GM12878 (cell line): ENCODE data around the gene TTC22. TPM values are rescaled to one million over a fixed set of nuclear protein-coding genes. Genes with fewer than 3 reads are reported as not detected.

ENCODE experiments used
- ATAC-seq: fragments of 200-7000 bp; cut with Tn5 transposase; 3 replicates; pipeline ENCODE4 v1.9.1; 2020; ENCODE audit warnings: mild to moderate bottlenecking, moderate library complexity
- BruUV-seq: library from RNA; stranded (reverse); fragments of 400-500 nt; replicated peaks from 2 replicates; lab custom pipeline; 2021; lab: Mats Ljungman, UMichigan
- CTCF ChIA-PET: fragments of 300-600 bp; sonication (Branson Sonifier 250); formaldehyde crosslinking; extraction: SDS; loops from one replicate; lab custom pipeline; 2021; ENCODE audit warnings: inconsistent platforms; lab: Yijun Ruan, JAX
- POLR2A ChIA-PET: fragments of 350-600 bp; formaldehyde crosslinking; extraction: SDS; loops from one replicate; lab custom pipeline; 2021; ENCODE audit warnings: inconsistent platforms; lab: Charles Lee
- RAD21 ChIA-PET: fragments of 300-600 bp; sonication (Branson Sonifier 250); formaldehyde crosslinking; loops from one replicate; lab custom pipeline; 2023; ENCODE audit warnings: antibody characterized with exemption; ENCODE audit not compliant: unreplicated experiment; lab: Charles Lee
- SMC1A ChIA-PET: fragments of 300-600 bp; sonication (Branson Sonifier 250); formaldehyde crosslinking; loops from one replicate; lab custom pipeline; 2023; ENCODE audit not compliant: unreplicated experiment, uncharacterized antibody; lab: Charles Lee
- DNase-seq: peaks from one replicate; pipeline ENCODE4 v3.0.0-alpha.2; 2011; ENCODE audit warnings: low read depth, low spot score
- FAIRE-seq: peaks from 3 replicates; lab custom pipeline; 2011; peaks lifted over from hg19 to GRCh38; lab: Jason Lieb, UNC
- H2AFZ ChIP-seq: 2 replicates; pipeline ENCODE4 v1.6.0; 2011; ENCODE audit warnings: low read depth, low read length, control low read depth; ENCODE audit not compliant: control insufficient read depth
- H3K27ac ChIP-seq: 2 replicates; pipeline ENCODE4 v1.5.1; 2011; ENCODE audit warnings: control low read depth; ENCODE audit not compliant: control insufficient read depth, insufficient read depth
- H3K27me3 ChIP-seq, 2 experiments: replicated peaks in 1 of 2; 2 replicates each; pipeline versions ENCODE4 v1.6.0 to v1.6.1; 2011; ENCODE audit warnings: low read length in 1 of 2; ENCODE audit not compliant: control insufficient read depth in 2 of 2, insufficient read depth in 2 of 2
- H3K36me3 ChIP-seq, 2 experiments: 2 replicates each; pipeline ENCODE4 v1.5.1; 2011; ENCODE audit warnings: low read length in 1 of 2; ENCODE audit not compliant: control insufficient read depth in 2 of 2, insufficient read depth in 2 of 2
- H3K4me1 ChIP-seq: 2 replicates; pipeline ENCODE4 v1.6.1; 2011; ENCODE audit warnings: mild to moderate bottlenecking, low read length, moderate library complexity, mixed read lengths; ENCODE audit not compliant: control insufficient read depth, insufficient read depth
- H3K4me2 ChIP-seq: 2 replicates; pipeline ENCODE4 v1.6.0; 2011; ENCODE audit warnings: control low read depth; ENCODE audit not compliant: control insufficient read depth, insufficient read depth
- H3K4me3 ChIP-seq: fragments of 200-600 bp; sonication (generic); 2 replicates; pipeline ENCODE4 v1.5.1; 2016
- H3K79me2 ChIP-seq: 2 replicates; pipeline ENCODE4 v1.6.0; 2011; ENCODE audit warnings: low read length; ENCODE audit not compliant: control insufficient read depth, insufficient read depth
- H3K9ac ChIP-seq: 2 replicates; pipeline ENCODE4 v1.8.0; 2011; ENCODE audit warnings: low read length, control low read depth, mixed read lengths; ENCODE audit not compliant: control insufficient read depth, insufficient read depth
- H3K9me3 ChIP-seq: replicated peaks from 3 replicates; pipeline ENCODE4 v1.5.1; 2011; ENCODE audit warnings: mild to moderate bottlenecking, low read length; ENCODE audit not compliant: control insufficient read depth, insufficient read depth
- H4K20me1 ChIP-seq: 2 replicates; pipeline ENCODE4 v1.6.0; 2011; ENCODE audit not compliant: control insufficient read depth, insufficient read depth
- IKZF1 ChIP-seq: fragments of 450-650 bp; conservative IDR thresholded peaks from 2 replicates; pipeline ENCODE4 v1.6.1; 2017; ENCODE audit warnings: antibody characterized with exemption, mild to moderate bottlenecking
- NBN ChIP-seq: fragments of 450-650 bp; IDR thresholded peaks from 2 replicates; pipeline ENCODE4 v1.6.1; 2016
- NFXL1 ChIP-seq: fragments of 450-650 bp; IDR thresholded peaks from 2 replicates; pipeline ENCODE4 v1.6.1; 2017; ENCODE audit warnings: antibody characterized with exemption, mild to moderate bottlenecking, borderline replicate concordance
- POU2F2 ChIP-seq: IDR thresholded peaks from 3 replicates; pipeline ENCODE4 v1.6.1; 2011; ENCODE audit warnings: low read depth, mild to moderate bottlenecking, low read length, borderline replicate concordance
- TCF12 ChIP-seq: IDR thresholded peaks from 2 replicates; pipeline ENCODE4 v1.6.1; 2011; ENCODE audit warnings: low read depth, mild to moderate bottlenecking, low read length
- WRNIP1 ChIP-seq: IDR thresholded peaks from 2 replicates; pipeline ENCODE4 v1.6.1; 2011; ENCODE audit warnings: low read depth, low read length, improper control_type of control experiment, borderline replicate concordance
- ZNF207 ChIP-seq: fragments of 450-650 bp; IDR thresholded peaks from 2 replicates; pipeline ENCODE4 v1.6.1; 2014; ENCODE audit warnings: antibody characterized with exemption, mild to moderate bottlenecking, borderline replicate concordance
- ZNF384 ChIP-seq: IDR thresholded peaks from 2 replicates; pipeline ENCODE4 v1.6.1; 2012; ENCODE audit warnings: low read depth, mild to moderate bottlenecking, low read length, improper control_type of control experiment, borderline replicate concordance
- WGBS: methylation state at CpG from one replicate; pipeline ENCODE4 v1.1.6; 2016; ENCODE audit warnings: low lambda C conversion rate; ENCODE audit not compliant: insufficient replicate concordance, insufficient coverage; ENCODE audit errors: missing lambda C conversion rate; 5-methylcytosine and 5-hydroxymethylcytosine counted together
- in situ Hi-C: fragments of 300-500 bp; cut with MboI; formaldehyde crosslinking; loops from 9 replicates; pipeline ENCODE4 v1.14.3; 2018; ENCODE audit warnings: mixed read lengths
- intact Hi-C: fragments of 100-400 bp; cut with micrococcal nuclease; formaldehyde crosslinking; loops from one replicate; pipeline ENCODE4 v1.14.2; 2022; ENCODE audit not compliant: unreplicated experiment
- polyA plus RNA-seq, 11 experiments: library from polyadenylated mRNA; depleted of rRNA in 4 of 11; unstranded in 6 of 11; stranded (reverse) in 5 of 11; fragments of >200 nt; fragmentation: Nextera tagmentation in 4 of 11; fragmentation: Illumina TruSeq in 1 of 11; extraction: Ambion mirVana in 4 of 11; extraction: Trizol in 1 of 11; gene quantifications; 1 replicate in 1 of 11; 2 replicates in 10 of 11; pipeline versions ENCODE4 v1.2.1 to v1.2.3, GENCODE V29; 2011 to 2016; ENCODE audit warnings: inconsistent platforms in 2 of 11, missing spikeins in 2 of 11, low read depth in 1 of 11
- total RNA-seq, 4 experiments: library from RNA; depleted of rRNA in 3 of 4; stranded (reverse); fragments of >200 nt in 3 of 4; fragmentation: Illumina TruSeq in 1 of 4; extraction: Trizol in 1 of 4; gene quantifications; 2 replicates each; pipeline versions ENCODE4 v1.2.1 to v1.2.3, GENCODE V29; 2013 to 2021
- TF ChIP-seq, protein P1 (sequence below): fragments of 150-350 bp; IDR thresholded peaks from 2 replicates; pipeline ENCODE4 v1.6.1; 2016; ENCODE audit warnings: low read depth, low read length
- TF ChIP-seq, protein P2 (sequence below): fragments of 450-650 bp; IDR thresholded peaks from 2 replicates; pipeline ENCODE4 v1.6.1; 2018; ENCODE audit warnings: mild to moderate bottlenecking, low read depth, moderate library complexity; ENCODE audit not compliant: partially characterized antibody
- TF ChIP-seq, protein P3 (sequence below): fragments of 450-650 bp; IDR thresholded peaks from 2 replicates; pipeline ENCODE4 v1.6.1; 2017; ENCODE audit warnings: antibody characterized with exemption, mild to moderate bottlenecking, moderate library complexity
- TF ChIP-seq, protein P4 (sequence below): IDR thresholded peaks from 2 replicates; pipeline ENCODE4 v1.6.1; 2012; ENCODE audit warnings: low read depth, low read length, improper control_type of control experiment

TTC22 gene
- total and polyA plus RNA-seq, 10 of the 15 experiments (the other 5 are each of a cell fraction or from before 2014, with no cell fraction given) = 0.64 to 5.1 (median 1.9) TPM

DNA sequence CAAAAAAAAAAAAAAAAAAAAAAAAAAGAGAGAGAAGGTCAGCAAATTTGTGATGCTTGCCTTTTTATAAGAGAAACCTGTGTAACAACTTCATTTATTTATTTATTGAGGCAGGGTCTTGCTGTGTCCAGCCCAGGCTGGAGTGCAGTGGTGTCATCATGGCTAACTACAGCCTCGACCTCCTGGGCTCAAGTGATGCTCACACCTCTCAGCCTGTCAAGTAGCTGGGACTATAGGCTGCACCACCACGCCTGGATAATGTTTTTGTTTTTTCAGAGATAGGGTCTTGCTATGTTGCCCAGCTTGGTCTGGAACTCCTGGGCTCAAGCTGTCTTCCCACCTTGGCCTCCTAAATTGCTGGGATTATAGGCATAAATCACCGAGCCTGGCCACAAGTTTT, 43.4 kb upstream of the TTC22 start (continued):
- TF ChIP-seq, protein P1, sequence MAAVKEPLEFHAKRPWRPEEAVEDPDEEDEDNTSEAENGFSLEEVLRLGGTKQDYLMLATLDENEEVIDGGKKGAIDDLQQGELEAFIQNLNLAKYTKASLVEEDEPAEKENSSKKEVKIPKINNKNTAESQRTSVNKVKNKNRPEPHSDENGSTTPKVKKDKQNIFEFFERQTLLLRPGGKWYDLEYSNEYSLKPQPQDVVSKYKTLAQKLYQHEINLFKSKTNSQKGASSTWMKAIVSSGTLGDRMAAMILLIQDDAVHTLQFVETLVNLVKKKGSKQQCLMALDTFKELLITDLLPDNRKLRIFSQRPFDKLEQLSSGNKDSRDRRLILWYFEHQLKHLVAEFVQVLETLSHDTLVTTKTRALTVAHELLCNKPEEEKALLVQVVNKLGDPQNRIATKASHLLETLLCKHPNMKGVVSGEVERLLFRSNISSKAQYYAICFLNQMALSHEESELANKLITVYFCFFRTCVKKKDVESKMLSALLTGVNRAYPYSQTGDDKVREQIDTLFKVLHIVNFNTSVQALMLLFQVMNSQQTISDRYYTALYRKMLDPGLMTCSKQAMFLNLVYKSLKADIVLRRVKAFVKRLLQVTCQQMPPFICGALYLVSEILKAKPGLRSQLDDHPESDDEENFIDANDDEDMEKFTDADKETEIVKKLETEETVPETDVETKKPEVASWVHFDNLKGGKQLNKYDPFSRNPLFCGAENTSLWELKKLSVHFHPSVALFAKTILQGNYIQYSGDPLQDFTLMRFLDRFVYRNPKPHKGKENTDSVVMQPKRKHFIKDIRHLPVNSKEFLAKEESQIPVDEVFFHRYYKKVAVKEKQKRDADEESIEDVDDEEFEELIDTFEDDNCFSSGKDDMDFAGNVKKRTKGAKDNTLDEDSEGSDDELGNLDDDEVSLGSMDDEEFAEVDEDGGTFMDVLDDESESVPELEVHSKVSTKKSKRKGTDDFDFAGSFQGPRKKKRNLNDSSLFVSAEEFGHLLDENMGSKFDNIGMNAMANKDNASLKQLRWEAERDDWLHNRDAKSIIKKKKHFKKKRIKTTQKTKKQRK = no peak
- TF ChIP-seq WRNIP1 (no peak), POU2F2 (no peak)

DNA sequence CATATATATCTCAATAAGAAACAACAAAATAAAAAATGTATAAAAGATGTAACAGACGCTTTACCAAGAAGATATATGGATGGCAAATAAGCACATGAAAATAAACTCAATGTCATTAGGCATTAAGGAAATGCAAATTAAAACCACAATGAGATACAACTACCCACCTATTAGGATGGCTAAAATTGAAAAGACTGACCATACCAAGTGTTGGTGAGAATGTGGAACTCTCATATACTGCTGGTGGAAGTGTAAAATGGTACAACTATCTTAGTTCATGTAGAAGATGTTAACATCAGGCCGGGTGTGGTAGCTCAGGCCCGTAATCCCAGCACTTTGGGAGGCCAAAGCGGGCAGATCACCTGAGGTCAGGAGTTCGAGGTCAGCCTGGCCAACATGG, 42.3 kb upstream of the TTC22 start:
- in situ Hi-C loops = no loop called here
- Histone ChIP-seq H3K27ac (no peak overlapping the region), H3K4me2 (no peak overlapping the region), H3K4me3 (no peak overlapping the region), H3K79me2 (no peaks in the 10 kb centered on the region), H2AFZ (no peak overlapping the region), H3K9ac (no peak overlapping the region), H3K4me1 (no peaks in the 10 kb centered on the region), H3K9me3 (no peaks in the 10 kb centered on the region), H3K36me3 (peaks cover 0 to 3% of the 10 kb centered on the region in 2 experiments; a peak in 2 of 4 replicates), H4K20me1 (no peaks in the 10 kb centered on the region), H3K27me3 (no peaks in the 10 kb centered on the region)
- FAIRE-seq (no peak), DNase-seq (no peak), ATAC-seq (no peak)
- ChIA-PET CTCF (no interaction called here), RAD21 (no interaction called here), SMC1A (no interaction called here), POLR2A (no interaction called here)
- 97% methylated on average over 5 of the region's 5 CpGs for WGBS
- TF ChIP-seq, protein P2, sequence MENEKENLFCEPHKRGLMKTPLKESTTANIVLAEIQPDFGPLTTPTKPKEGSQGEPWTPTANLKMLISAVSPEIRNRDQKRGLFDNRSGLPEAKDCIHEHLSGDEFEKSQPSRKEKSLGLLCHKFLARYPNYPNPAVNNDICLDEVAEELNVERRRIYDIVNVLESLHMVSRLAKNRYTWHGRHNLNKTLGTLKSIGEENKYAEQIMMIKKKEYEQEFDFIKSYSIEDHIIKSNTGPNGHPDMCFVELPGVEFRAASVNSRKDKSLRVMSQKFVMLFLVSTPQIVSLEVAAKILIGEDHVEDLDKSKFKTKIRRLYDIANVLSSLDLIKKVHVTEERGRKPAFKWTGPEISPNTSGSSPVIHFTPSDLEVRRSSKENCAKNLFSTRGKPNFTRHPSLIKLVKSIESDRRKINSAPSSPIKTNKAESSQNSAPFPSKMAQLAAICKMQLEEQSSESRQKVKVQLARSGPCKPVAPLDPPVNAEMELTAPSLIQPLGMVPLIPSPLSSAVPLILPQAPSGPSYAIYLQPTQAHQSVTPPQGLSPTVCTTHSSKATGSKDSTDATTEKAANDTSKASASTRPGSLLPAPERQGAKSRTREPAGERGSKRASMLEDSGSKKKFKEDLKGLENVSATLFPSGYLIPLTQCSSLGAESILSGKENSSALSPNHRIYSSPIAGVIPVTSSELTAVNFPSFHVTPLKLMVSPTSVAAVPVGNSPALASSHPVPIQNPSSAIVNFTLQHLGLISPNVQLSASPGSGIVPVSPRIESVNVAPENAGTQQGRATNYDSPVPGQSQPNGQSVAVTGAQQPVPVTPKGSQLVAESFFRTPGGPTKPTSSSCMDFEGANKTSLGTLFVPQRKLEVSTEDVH = no peak
- TF ChIP-seq ZNF207 = no peak
- TF ChIP-seq, protein P3, sequence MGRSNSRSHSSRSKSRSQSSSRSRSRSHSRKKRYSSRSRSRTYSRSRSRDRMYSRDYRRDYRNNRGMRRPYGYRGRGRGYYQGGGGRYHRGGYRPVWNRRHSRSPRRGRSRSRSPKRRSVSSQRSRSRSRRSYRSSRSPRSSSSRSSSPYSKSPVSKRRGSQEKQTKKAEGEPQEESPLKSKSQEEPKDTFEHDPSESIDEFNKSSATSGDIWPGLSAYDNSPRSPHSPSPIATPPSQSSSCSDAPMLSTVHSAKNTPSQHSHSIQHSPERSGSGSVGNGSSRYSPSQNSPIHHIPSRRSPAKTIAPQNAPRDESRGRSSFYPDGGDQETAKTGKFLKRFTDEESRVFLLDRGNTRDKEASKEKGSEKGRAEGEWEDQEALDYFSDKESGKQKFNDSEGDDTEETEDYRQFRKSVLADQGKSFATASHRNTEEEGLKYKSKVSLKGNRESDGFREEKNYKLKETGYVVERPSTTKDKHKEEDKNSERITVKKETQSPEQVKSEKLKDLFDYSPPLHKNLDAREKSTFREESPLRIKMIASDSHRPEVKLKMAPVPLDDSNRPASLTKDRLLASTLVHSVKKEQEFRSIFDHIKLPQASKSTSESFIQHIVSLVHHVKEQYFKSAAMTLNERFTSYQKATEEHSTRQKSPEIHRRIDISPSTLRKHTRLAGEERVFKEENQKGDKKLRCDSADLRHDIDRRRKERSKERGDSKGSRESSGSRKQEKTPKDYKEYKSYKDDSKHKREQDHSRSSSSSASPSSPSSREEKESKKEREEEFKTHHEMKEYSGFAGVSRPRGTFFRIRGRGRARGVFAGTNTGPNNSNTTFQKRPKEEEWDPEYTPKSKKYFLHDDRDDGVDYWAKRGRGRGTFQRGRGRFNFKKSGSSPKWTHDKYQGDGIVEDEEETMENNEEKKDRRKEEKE = no peak
- TF ChIP-seq NFXL1 = no peak
- TF ChIP-seq, protein P4, sequence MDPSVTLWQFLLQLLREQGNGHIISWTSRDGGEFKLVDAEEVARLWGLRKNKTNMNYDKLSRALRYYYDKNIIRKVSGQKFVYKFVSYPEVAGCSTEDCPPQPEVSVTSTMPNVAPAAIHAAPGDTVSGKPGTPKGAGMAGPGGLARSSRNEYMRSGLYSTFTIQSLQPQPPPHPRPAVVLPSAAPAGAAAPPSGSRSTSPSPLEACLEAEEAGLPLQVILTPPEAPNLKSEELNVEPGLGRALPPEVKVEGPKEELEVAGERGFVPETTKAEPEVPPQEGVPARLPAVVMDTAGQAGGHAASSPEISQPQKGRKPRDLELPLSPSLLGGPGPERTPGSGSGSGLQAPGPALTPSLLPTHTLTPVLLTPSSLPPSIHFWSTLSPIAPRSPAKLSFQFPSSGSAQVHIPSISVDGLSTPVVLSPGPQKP = no peak
- no peak for TF ChIP-seq NBN
- no peak for TF ChIP-seq TCF12
- TF ChIP-seq IKZF1 = no peak
- TF ChIP-seq ZNF384 = no peak
- intact Hi-C loops = no loop called here
- BruUV-seq = no TSS peak
